A549 (cell line): ENCODE data around the gene SELPLG. TPM values are rescaled to one million over a fixed set of nuclear protein-coding genes. Genes with fewer than 3 reads are reported as not detected.
A peak's percentile ranks its signal among the peaks of the same experiment; 100 is the strongest.
"Not testable (repeated sequence)": the region's sequence is repeated elsewhere in the genome, so short reads cannot be mapped to it uniquely, and the experiment has no call there.

Experiments used
- ATAC-seq, 2 experiments: fragments of 200-7000 bp in 1 of 2; fragments of >200 bp in 1 of 2; cut with Nextera tagmentation in 1 of 2; cut with Tn5 transposase in 1 of 2; 3 replicates each; pipeline versions ENCODE4 v1.8.0 to v1.9.1; 2018 to 2020; ENCODE audit warnings: mild to moderate bottlenecking in 1 of 2, moderate library complexity in 1 of 2
- CTCF ChIA-PET: fragments of 300-600 bp; sonication (Branson Sonifier 250); formaldehyde crosslinking; extraction: SDS; loops from one replicate; lab custom pipeline; 2021; ENCODE audit warnings: antibody characterized with exemption, inconsistent platforms; lab: Yijun Ruan, JAX
- POLR2A ChIA-PET: fragments of 350-600 bp; formaldehyde crosslinking; extraction: SDS; loops from one replicate; lab custom pipeline; 2021; ENCODE audit warnings: antibody characterized with exemption, inconsistent platforms; lab: Yijun Ruan, JAX
- DNase-seq, 2 experiments: peaks; one replicate each; pipeline versions ENCODE4 v3.0.0 to v3.0.0-alpha.2; 2011 to 2016; ENCODE audit warnings: low read depth in 1 of 2, low spot score in 1 of 2
- FAIRE-seq: peaks from 2 replicates; lab custom pipeline; 2011; peaks lifted over from hg19 to GRCh38; lab: Jason Lieb, UNC
- H3K27ac ChIP-seq, 2 experiments: fragments of >200 bp; sonication (Bioruptor Twin); formaldehyde crosslinking; 3 replicates each; pipeline ENCODE4 v1.5.1; 2016 to 2017
- H3K4me1 ChIP-seq: fragments of >200 bp; sonication (Bioruptor Twin); formaldehyde crosslinking; 3 replicates; pipeline ENCODE4 v1.6.1; 2016
- H3K4me2 ChIP-seq: fragments of >200 bp; sonication (Bioruptor Twin); formaldehyde crosslinking; 3 replicates; pipeline ENCODE4 v1.6.1; 2016
- H3K4me3 ChIP-seq: fragments of >200 bp; sonication (Bioruptor Twin); formaldehyde crosslinking; 3 replicates; pipeline ENCODE4 v1.5.1; 2016
- H3K9me3 ChIP-seq: fragments of >200 bp; sonication (Bioruptor Twin); formaldehyde crosslinking; 3 replicates; pipeline ENCODE4 v1.6.1; 2016
- BHLHE40 ChIP-seq: IDR thresholded peaks from 2 replicates; pipeline ENCODE4 v1.6.1; 2012; ENCODE audit warnings: low read depth, low read length, inconsistent platforms
- CHD4 ChIP-seq: fragments of 200-600 bp; sonication (generic); IDR thresholded peaks from 2 replicates; pipeline ENCODE4 v1.6.1; 2016; ENCODE audit warnings: antibody characterized with exemption, mild to moderate bottlenecking, borderline replicate concordance
- FOSL2 ChIP-seq, 2 experiments: fragments of 450-650 bp in 1 of 2; fragments of >200 bp in 1 of 2; sonication (Bioruptor Twin) in 1 of 2; formaldehyde crosslinking; IDR thresholded peaks; 2 replicates each; pipeline versions ENCODE4 v1.5.0 to v1.6.1; 2016 to 2020; ENCODE audit warnings: mild to moderate bottlenecking in 1 of 2, moderate library complexity in 1 of 2
- HDAC2 ChIP-seq: fragments of 200-600 bp; sonication (generic); IDR thresholded peaks from 2 replicates; pipeline ENCODE4 v1.6.1; 2016
- HOXB13 ChIP-seq: fragments of 250-450 bp; sonication (Bioruptor Pico); IDR thresholded peaks from 2 replicates; pipeline ENCODE4 v1.5.0; 2020; ENCODE audit warnings: low read depth, mild to moderate bottlenecking, moderate library complexity
- HOXB5 ChIP-seq: fragments of 250-450 bp; sonication (Bioruptor Pico); IDR thresholded peaks from 2 replicates; pipeline ENCODE4 v1.5.0; 2020; ENCODE audit warnings: mild to moderate bottlenecking, moderate library complexity
- MAZ ChIP-seq: fragments of 150-350 bp; IDR thresholded peaks from 2 replicates; pipeline ENCODE4 v1.6.1; 2014; ENCODE audit warnings: antibody characterized with exemption, low read depth, low read length, borderline replicate concordance
- REST ChIP-seq: fragments of 200-600 bp; sonication (generic); IDR thresholded peaks from 2 replicates; pipeline ENCODE4 v1.6.1; 2016; ENCODE audit warnings: antibody characterized with exemption, mild to moderate bottlenecking, moderate library complexity
- RFX5 ChIP-seq: fragments of 450-650 bp; IDR thresholded peaks from 2 replicates; pipeline ENCODE4 v1.7.1; 2014; ENCODE audit warnings: antibody characterized with exemption, mild to moderate bottlenecking, moderate library complexity
- RNF2 ChIP-seq: fragments of 200-600 bp; sonication (generic); IDR thresholded peaks from 2 replicates; pipeline ENCODE4 v1.6.1; 2016; ENCODE audit warnings: low read depth, mild to moderate bottlenecking, antibody characterized with exemption, moderate library complexity, borderline replicate concordance
- SMC3 ChIP-seq: fragments of >200 bp; sonication (Bioruptor Twin); formaldehyde crosslinking; IDR thresholded peaks from 3 replicates; pipeline ENCODE4 v1.6.1; 2018; ENCODE audit warnings: inconsistent platforms
- USF2 ChIP-seq: fragments of 450-650 bp; IDR thresholded peaks from 2 replicates; pipeline ENCODE4 v1.6.1; 2014; ENCODE audit warnings: antibody characterized with exemption
- WGBS: methylation state at CpG from one replicate; pipeline ENCODE4 v1.1.6; 2017; ENCODE audit errors: missing lambda C conversion rate; 5-methylcytosine and 5-hydroxymethylcytosine counted together
- polyA plus RNA-seq, 4 experiments: library from polyadenylated mRNA; depleted of rRNA in 3 of 4; stranded (reverse); fragments of >200 nt; fragmentation: RNase III in 1 of 4; extraction: RNeasy Plus Mini Kit Qiagen cat#74134 plus additional on column Dnase treatment in 1 of 4; gene quantifications; 2 replicates in 3 of 4; 3 replicates in 1 of 4; pipeline ENCODE4 v1.2.3, GENCODE V29; 2011 to 2017
- TF ChIP-seq, protein P1 (sequence below): fragments of >200 bp; sonication (Bioruptor Twin); formaldehyde crosslinking; IDR thresholded peaks from 3 replicates; pipeline ENCODE4 v1.6.1; 2016
- TF ChIP-seq, protein P2 (sequence below): fragments of >200 bp; sonication (Bioruptor Twin); formaldehyde crosslinking; IDR thresholded peaks from 3 replicates; pipeline ENCODE4 v1.5.1; 2016

Gene SELPLG
- polyA plus RNA-seq, 2 of the 4 experiments (the other 2 are of a cell fraction), result 0.17 to 0.67 TPM

DNA sequence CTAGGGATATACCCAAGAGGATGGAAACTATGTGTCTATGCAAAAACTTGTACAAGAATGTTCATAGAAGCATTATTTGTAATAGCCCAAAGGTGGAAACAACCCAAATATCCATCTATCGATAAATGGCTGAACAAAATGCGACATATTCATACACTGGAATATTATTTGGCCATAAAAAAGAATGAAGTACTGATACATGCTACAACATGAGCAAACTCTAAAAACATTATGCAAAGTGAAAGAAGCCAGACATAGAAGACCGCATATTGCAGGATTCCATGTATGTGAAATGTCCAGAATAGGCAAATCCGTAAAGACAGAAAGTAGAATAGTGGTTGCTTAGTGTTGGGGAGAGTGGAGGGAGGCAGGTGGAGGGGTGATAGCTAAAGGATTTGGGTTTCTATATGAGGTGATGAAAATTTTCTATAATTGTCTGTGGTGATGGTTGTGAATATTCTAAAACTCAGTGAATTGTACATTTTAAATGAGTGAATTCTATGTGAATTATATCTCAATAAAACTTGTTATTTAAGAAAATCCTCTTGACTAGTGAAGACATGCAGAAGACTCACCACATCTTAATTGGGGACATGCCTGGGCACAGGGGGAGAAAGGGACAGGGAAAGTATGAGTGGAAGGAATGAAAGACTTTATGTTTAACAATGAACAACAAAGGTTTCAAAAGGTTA is 29.8 kb upstream of the SELPLG start:
- no peak for DNase-seq
- CTCF ChIA-PET, result interaction anchor here (0.6 to 19.3 kb wide), 37 partner anchors 10 to 429 kb away, joined by 3 to 313 read pairs (median 11); partner anchors contain the start of genes ALKBH2, CORO1C and SELPLG
- Histone ChIP-seq H3K4me2 (no peak overlapping the region), H3K9me3 (no peaks in the 10 kb centered on the region), H3K4me1 (peaks cover 53% of the 10 kb centered on the region), H3K27ac (peak overlapping the region in 1 of 2 experiments; percentile 12; a peak in 1 of 6 replicates), H3K4me3 (no peak overlapping the region)
- no peak for TF ChIP-seq CHD4
- no peak for TF ChIP-seq RFX5
- TF ChIP-seq HDAC2, result no peak
- TF ChIP-seq FOSL2 (IDR thresholded peaks at IDR 0.05), result no peak
- no peak for TF ChIP-seq FOSL2 (CRISPR knock-in tag; IDR thresholded peaks at IDR 0.05)
- TF ChIP-seq HOXB13, result no peak
- TF ChIP-seq SMC3, result no peak
- no peak for TF ChIP-seq RNF2
- TF ChIP-seq, protein P1, sequence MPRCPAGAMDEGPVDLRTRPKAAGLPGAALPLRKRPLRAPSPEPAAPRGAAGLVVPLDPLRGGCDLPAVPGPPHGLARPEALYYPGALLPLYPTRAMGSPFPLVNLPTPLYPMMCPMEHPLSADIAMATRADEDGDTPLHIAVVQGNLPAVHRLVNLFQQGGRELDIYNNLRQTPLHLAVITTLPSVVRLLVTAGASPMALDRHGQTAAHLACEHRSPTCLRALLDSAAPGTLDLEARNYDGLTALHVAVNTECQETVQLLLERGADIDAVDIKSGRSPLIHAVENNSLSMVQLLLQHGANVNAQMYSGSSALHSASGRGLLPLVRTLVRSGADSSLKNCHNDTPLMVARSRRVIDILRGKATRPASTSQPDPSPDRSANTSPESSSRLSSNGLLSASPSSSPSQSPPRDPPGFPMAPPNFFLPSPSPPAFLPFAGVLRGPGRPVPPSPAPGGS, result no peak
- ATAC-seq, result no peak
- whole genome bisulfite sequencing, result 94% methylated on average over 4 of the region's 4 CpGs
- no peak for FAIRE-seq
- POLR2A ChIA-PET, result interaction anchor here (1.2 kb wide), 1 partner anchor 67 kb away, joined by 4 read pairs; no protein-coding TSS in a partner anchor

GRCh38 chr12:108658115-108658514 is 24.4 kb upstream of the SELPLG start:
- H3K9me3 ChIP-seq, DNase-seq, H3K4me1 ChIP-seq, H3K27ac ChIP-seq, FAIRE-seq, ATAC-seq, POLR2A ChIA-PET, H3K4me3 ChIP-seq, H3K4me2 ChIP-seq: not testable (repeated sequence)
- CTCF ChIA-PET, result interaction anchor here (0.8 to 19.3 kb wide), 3 partner anchors 18 to 145 kb away, joined by 4 to 313 read pairs (median 4); no protein-coding TSS in a partner anchor
- 94% methylated on average over 4 of the region's 4 CpGs for WGBS

DNA sequence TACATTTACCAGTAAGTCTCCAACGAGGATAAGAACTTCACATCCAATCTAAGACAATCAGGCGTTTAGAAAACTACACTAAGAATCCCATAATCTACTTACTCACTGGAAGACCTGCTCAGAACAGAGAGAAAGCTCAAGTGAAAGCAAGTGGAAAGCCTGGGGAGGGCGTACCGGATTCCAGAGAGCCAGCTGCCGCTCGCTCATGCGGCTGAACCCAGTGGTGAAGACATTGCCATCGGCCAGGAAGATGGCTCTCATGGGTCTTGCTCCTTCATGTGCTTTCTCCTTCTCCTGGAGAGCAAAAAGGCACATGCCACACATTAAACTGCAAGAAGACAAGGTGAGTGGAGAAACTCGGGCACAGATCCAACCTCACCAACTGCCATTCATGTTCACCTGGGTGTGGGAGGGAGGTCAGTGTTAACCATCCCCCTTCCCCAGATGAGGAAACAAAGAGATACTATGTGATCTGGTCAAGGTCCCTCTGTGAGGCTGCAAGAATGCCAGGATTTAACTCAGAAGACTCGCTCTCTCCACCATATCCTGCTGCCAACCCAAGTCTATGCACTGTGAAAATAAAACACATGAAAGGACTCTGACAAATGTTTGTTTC is 23.5 kb upstream of the SELPLG start:
- peaks cover 9% of the 10 kb centered on the region for H3K4me1 ChIP-seq
- ATAC-seq, result no peak; a peak in 1 of 6 replicates
- POLR2A ChIA-PET, result no interaction called here
- TF ChIP-seq MAZ (no peak), REST (no peak), BHLHE40 (no peak), SMC3 (no peak), HOXB5 (CRISPR knock-in tag) (no peak), HOXB13 (no peak), USF2 (no peak)
- TF ChIP-seq, protein P2, sequence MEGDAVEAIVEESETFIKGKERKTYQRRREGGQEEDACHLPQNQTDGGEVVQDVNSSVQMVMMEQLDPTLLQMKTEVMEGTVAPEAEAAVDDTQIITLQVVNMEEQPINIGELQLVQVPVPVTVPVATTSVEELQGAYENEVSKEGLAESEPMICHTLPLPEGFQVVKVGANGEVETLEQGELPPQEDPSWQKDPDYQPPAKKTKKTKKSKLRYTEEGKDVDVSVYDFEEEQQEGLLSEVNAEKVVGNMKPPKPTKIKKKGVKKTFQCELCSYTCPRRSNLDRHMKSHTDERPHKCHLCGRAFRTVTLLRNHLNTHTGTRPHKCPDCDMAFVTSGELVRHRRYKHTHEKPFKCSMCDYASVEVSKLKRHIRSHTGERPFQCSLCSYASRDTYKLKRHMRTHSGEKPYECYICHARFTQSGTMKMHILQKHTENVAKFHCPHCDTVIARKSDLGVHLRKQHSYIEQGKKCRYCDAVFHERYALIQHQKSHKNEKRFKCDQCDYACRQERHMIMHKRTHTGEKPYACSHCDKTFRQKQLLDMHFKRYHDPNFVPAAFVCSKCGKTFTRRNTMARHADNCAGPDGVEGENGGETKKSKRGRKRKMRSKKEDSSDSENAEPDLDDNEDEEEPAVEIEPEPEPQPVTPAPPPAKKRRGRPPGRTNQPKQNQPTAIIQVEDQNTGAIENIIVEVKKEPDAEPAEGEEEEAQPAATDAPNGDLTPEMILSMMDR, result no peak
- TF ChIP-seq, all 56 proteins: peak for 0
- FAIRE-seq (no peak), DNase-seq (no peak)
- CTCF ChIA-PET, result interaction anchor here (19.3 kb wide), 1 partner anchor 146 kb away, joined by 313 read pairs; no protein-coding TSS in a partner anchor
- 90% methylated on average over 10 of the region's 10 CpGs for WGBS
- Histone ChIP-seq H3K27ac (no peak overlapping the region), H3K4me3 (no peak overlapping the region), H3K9me3 (no peaks in the 10 kb centered on the region), H3K4me2 (no peak overlapping the region)

DNA sequence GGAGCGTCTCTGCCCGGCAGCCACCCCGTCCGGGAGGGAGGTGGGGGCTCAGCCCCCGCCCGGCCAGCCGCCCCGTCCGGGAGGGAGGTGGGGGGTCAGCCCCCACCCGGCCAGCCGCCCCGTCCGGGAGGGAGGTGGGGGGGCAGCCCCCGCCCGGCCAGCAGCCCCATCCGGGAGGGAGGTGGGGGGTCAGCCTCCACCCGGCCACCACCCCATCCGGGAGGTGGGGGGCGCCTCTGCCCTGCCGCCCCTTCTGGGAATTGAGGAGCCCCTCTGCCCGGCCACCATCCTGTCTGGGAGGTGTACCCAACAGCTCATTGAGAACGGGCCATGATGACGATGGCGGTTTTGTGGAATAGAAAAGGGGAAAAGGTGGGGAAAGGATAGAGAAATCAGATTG is 22.6 kb upstream of the SELPLG start:
- H3K27ac ChIP-seq, FAIRE-seq, H3K9me3 ChIP-seq, POLR2A ChIA-PET, ATAC-seq, DNase-seq, H3K4me2 ChIP-seq, H3K4me3 ChIP-seq, H3K4me1 ChIP-seq: not testable (repeated sequence)
- 97% methylated on average over 3 of the region's 24 CpGs for WGBS
- CTCF ChIA-PET, result interaction anchor here (19.3 kb wide), 1 partner anchor 147 kb away, joined by 313 read pairs; no protein-coding TSS in a partner anchor

- ATAC-seq, H3K4me2 ChIP-seq, FAIRE-seq, H3K27ac ChIP-seq, H3K4me1 ChIP-seq, CTCF ChIA-PET, DNase-seq, POLR2A ChIA-PET, H3K9me3 ChIP-seq, H3K4me3 ChIP-seq: not testable (repeated sequence)
- no CpG with 5 or more reads among the region's 28 CpGs for WGBS
Observed at GRCh38 chr12:108655812-108656175, 22.1 kb upstream of the SELPLG start.
